ENCODE measurements around the gene MTFR1L.

MTFR1L gene

GRCh38 chr1:25807480-25808390 lies 12.0 kb upstream of the MTFR1L start:
- no peak for DNase-seq (ENCODE audit: low read depth)

DNA sequence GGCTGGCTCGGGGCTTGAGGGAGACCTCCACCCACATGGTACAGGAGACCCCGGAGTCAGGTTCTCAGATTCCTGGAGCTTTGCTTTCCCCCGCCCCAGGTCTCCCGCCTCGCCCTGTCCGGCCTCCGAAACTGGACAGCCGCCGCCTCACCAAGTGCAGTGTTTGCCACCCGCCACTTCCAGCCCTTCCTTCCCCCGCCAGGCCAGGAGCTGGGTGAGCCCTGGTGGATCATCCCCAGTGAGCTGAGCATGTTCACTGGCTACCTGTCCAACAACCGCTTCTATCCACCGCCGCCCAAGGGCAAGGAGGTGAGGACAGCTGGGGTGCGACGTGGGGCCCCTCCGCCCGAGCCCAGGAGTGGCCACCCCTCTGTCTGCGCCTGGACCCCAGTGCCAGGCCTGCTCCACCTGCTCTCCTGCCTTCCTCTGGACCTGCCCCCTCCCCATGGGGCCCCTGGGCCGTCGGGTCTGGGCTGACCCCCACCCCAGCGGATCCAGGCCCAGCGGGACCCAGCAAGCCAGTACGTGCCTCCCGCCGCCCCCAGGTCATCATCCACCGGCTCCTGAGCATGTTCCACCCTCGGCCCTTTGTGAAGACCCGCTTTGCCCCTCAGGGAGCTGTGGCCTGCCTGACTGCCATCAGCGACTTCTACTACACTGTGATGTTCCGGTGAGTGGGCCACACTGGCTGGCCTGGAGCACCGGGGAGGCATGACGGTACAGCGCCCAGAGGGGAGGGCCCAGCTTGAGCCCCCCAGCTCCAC lies 11.1 kb upstream of the MTFR1L start:
- DNase-seq (ENCODE audit: low read depth) = no peak

DNA sequence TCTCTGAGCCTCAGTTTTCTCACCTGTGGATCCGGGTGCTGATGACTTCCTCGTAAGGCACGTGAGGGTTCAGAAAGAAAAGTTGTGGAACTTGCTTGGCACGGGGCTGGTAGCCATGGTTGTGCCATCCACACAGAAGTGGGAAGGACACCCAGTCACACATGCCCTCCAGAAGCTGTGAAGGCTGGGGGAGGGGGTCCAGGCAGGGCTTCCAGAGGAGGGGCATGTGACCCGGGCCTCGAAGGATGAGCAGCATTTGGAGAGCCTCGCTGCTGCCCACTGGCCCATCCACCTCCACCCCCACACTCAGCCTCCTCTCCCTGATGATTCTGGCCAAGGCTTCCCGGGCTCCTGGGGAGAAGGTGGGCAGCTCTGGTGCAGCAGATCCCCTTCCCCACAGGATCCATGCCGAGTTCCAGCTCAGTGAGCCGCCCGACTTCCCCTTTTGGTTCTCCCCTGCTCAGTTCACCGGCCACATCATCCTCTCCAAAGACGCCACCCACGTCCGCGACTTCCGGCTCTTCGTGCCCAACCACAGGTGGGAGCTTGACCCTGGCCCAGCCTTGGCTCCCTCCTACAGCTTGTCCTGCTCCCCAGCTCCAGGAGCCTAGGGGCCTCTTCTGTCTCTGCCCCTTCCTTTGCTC lies 10.3 kb upstream of the MTFR1L start:
- no peak for DNase-seq (ENCODE audit: low read depth)

GRCh38 chr1:25809929-25810328 lies 9.8 kb upstream of the MTFR1L start:
- no peak for DNase-seq (ENCODE audit: low read depth)

- DNase-seq (ENCODE audit: low read depth) = peak; percentile 35
These were observed 9.1 kb upstream of the MTFR1L start for GRCh38 chr1:25810341-25811299.

DNA sequence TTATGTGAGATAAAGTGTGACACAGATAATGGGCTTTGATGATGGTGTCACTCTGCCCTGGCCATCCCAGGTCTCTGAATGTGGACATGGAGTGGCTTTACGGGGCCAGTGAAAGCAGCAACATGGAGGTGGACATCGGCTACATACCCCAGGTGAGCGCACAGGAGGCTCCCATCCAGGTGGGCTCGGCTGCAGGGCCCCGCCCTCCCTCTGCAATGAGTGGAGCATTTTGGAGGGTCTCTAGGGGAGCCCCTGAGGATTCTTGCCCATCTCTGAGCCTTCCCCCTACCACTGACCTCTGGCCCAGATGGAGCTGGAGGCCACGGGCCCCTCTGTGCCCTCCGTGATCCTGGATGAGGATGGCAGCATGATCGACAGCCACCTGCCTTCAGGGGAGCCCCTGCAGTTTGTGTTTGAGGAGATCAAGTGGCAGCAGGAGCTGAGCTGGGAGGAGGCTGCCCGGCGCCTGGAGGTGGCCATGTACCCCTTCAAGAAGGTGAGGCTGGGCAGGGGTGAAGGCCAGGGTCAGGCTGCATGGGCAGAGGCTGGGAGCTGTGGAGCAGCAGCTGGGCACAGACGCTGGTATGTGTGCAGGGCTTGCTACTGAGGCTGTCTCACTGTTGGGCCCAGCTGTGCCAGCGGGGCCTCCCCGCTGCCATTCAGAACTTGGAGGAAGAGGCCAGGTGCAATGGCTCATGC lies 8.2 kb upstream of the MTFR1L start:
- no peak for DNase-seq (ENCODE audit: low read depth)

DNA sequence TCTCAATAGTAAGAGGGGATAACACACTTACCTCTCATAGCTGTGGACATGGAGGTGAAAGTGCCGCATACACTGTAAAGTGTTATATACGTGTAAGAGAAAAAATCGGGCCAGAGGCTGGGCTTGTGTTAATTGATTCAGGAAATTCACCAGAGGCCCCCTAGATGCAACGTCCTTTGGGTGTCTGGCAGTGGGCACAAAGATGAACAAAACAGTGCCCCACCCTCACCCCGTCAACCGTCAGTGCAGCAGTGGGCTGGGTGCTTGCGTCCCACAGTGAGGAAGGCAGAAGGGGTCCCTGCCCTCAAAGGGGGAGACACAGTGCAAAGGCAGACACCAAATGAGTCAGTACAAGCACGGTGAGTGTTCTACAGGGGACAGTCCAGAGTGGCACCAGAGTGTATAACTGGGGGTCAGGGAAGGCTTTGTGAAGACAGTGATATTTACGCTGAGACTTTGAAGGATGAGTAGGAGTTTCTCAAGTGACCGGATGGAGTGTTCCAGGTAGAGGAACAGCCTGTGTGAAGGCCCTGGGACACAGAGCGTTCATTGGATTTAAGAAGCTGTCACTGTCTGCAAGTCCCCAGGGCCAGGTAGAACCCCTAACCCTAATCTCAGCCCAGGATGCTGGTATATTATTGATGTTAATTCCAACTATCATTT lies 6.6 kb upstream of the MTFR1L start:
- DNase-seq (ENCODE audit: low read depth) = no peak

DNA sequence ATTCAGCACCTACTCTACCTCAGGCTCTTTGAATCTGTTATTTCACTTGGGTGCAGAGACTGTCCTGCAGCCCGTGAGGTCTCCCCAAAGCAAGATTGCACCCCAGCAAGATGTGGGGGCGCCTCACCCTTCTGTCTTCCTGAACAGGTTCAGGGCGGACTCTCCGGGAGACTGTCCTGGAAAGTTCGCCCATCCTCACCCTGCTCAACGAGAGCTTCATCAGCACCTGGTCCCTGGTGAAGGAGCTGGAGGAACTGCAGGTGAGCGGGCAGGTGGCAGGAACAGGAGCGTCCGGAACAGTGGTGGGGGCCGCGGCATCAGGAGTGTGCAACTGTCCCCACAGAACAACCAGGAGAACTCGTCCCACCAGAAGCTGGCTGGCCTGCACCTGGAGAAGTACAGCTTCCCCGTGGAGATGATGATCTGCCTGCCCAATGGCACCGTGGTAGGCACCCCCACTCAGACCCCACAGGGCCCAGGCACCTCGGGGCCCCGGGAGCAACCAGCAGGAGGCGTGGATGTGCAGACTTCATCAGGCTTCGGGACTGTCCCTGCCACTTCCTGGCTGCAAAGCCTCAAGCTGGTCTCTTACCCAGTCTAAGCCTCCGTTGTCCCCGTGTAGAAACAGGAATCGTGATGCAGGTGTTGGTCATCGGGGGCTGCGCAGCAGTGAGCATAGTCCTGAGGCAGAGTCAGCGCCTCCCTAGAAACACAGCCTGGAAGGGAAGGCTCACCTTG lies 5.9 kb upstream of the MTFR1L start:
- no peak for DNase-seq (ENCODE audit: low read depth)

- no peak for DNase-seq (ENCODE audit: low read depth)
These were observed 5.1 kb upstream of the MTFR1L start for GRCh38 chr1:25814549-25815087.

GRCh38 chr1:25815208-25816111 lies 4.3 kb upstream of the MTFR1L start:
- no peak for DNase-seq (ENCODE audit: low read depth)

DNA sequence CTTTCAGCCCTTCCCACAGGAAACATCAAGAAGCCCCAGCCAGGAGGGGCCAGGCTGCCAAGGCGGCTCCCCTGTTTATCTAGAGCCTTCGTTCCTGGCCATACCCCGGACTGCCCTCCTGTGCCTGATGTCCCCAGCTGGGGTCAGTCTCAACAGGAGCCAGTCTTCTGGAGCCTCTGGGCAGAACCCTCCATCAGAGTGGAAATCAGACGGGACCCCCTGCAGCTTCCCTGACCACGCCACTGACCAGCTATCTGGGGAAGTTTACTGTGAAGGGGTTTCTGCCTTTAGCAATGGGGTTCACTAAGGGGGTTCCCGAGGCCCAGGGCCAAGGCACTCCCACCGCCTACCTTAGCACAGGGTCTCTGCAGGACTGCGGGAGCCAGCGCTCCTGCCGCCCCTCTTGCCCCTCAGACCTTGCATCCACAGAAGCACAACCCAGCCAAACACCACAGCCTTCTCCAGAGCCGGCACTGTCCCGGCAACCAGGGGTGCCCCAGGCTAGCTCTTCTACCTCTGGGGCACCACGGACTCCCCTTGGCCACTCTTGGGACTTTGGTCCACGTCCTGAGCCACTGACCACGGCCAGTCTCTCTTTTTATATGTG lies 3.5 kb upstream of the MTFR1L start:
- no peak for DNase-seq (ENCODE audit: low read depth)

GRCh38 chr1:25817840-25818501 lies 1.8 kb upstream of the MTFR1L start:
- DNase-seq (ENCODE audit: low read depth) = no peak

DNA sequence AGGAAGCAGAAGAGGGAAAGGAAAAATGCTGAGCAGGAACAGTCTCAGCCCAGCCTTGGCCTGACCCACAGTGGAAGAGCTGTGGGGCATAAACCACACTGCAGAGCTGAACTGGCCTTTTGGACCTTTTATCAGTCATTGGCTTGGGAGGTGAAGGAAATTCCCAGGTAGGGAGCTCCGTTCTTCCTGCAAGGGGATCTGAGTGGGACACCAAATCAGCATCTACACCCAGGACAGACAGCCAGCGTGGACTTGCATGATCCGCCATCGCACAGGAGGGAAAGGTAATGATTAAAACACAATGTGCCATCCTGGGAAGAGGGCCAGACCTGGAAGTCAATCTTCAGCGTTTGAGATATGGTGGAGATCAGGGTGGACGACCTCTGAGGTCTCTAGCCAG lies 1.2 kb upstream of the MTFR1L start:
- no peak for DNase-seq (ENCODE audit: low read depth)

GRCh38 chr1:25820247-25821111 lies 725 bp downstream of the MTFR1L start:
- DNase-seq (ENCODE audit: low read depth) = peak; percentile 76

DNA sequence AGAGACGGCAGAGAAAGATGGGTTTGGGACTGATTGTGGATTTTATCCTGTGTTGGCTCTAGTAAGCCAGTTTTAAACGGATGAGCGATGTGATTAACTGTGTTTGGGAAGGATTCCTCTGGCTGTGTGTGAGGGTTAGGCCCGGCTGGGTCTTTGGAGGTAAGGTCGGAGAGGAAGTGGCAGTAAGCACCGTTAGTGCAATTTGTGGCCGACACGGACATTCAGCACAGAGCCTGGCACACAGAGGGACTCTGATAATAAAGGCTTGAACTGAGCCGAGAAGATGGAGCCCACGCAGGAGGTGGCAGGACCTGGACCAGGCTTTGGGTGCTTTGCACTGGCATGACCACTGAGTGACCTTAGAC lies 1.3 kb downstream of the MTFR1L start:
- DNase-seq (ENCODE audit: low read depth) = no peak

GRCh38 chr1:25821630-25822091 lies 1.9 kb downstream of the MTFR1L start:
- DNase-seq (ENCODE audit: low read depth) = peak; percentile 57
